AG04450 (cell line): ENCODE data around the gene FFAR3. TPM values are rescaled to one million over a fixed set of nuclear protein-coding genes. Genes with fewer than 3 reads are reported as not detected.

Source experiments
- CTCF ChIA-PET: fragments of 300-600, 350-600 bp; formaldehyde crosslinking; extraction: SDS; loops from one replicate; lab custom pipeline; 2022; ENCODE audit warnings: antibody characterized with exemption, inconsistent platforms; lab: Charles Lee
- POLR2A ChIA-PET: fragments of 350-600 bp; formaldehyde crosslinking; extraction: SDS; loops from one replicate; lab custom pipeline; 2021; ENCODE audit warnings: antibody characterized with exemption, inconsistent platforms; lab: Yijun Ruan, JAX
- DNase-seq: peaks from one replicate; pipeline ENCODE4 v3.0.0-alpha.2; 2011; ENCODE audit warnings: low read depth, low spot score
- H3K27ac ChIP-seq: one replicate; pipeline ENCODE4 v1.5.1; 2012; ENCODE audit warnings: low read depth, low read length, control low read depth
- H3K27me3 ChIP-seq: one replicate; pipeline ENCODE4 v1.6.0; 2012; ENCODE audit warnings: low read length; ENCODE audit not compliant: control insufficient read depth, insufficient read depth
- H3K4me3 ChIP-seq: 2 replicates; pipeline ENCODE4 v1.5.1; 2011; ENCODE audit warnings: mild to moderate bottlenecking, low read depth, low read length, control low read depth
- H3K9me3 ChIP-seq: 2 replicates; pipeline ENCODE4 v1.5.1; 2012; ENCODE audit warnings: low read length; ENCODE audit not compliant: control insufficient read depth, insufficient read depth
- CTCF ChIP-seq: IDR thresholded peaks from 2 replicates; pipeline ENCODE4 v1.5.1; 2011; ENCODE audit warnings: low read depth, low read length, control low read depth, inconsistent platforms
- polyA plus RNA-seq: library from polyadenylated mRNA; depleted of rRNA; stranded (reverse); fragments of >200 nt; gene quantifications from 2 replicates; pipeline ENCODE4 v1.2.3, GENCODE V29; 2011

FFAR3 gene
- polyA plus RNA-seq, 1 experiment, result not detected

GRCh38 chr19:35349614-35350521 is 8.4 kb upstream of the FFAR3 start:
- POLR2A ChIA-PET, result no interaction called here
- Histone ChIP-seq H3K27me3 (peaks cover 12% of the 10 kb centered on the region), H3K9me3 (no peaks in the 10 kb centered on the region), H3K4me3 (no peak overlapping the region), H3K27ac (no peak overlapping the region)
- TF ChIP-seq CTCF, result no peak
- CTCF ChIA-PET, result interaction anchor here (1.2 kb wide), 1 partner anchor 118 kb away, joined by 3 read pairs; no protein-coding TSS in a partner anchor
- DNase-seq, result no peak

- TF ChIP-seq CTCF, result no peak
- ChIA-PET POLR2A (no interaction called here), CTCF (interaction anchor here (1.2 kb wide), 1 partner anchor 117 kb away, joined by 3 read pairs; no protein-coding TSS in a partner anchor)
- H3K9me3 ChIP-seq, result no peaks in the 10 kb centered on the region
- H3K4me3 ChIP-seq, result no peak overlapping the region
- peaks cover 12% of the 10 kb centered on the region for H3K27me3 ChIP-seq
- H3K27ac ChIP-seq, result no peak overlapping the region
- DNase-seq, result no peak
Observed at GRCh38 chr19:35350591-35350990, 7.7 kb upstream of the FFAR3 start.

GRCh38 chr19:35351411-35352176 is 6.7 kb upstream of the FFAR3 start:
- H3K27me3 ChIP-seq, result peaks cover 12% of the 10 kb centered on the region
- H3K9me3 ChIP-seq, result no peaks in the 10 kb centered on the region
- TF ChIP-seq CTCF, result no peak
- DNase-seq, result no peak
- no peak overlapping the region for H3K27ac ChIP-seq
- ChIA-PET CTCF (interaction anchor here (1.2 to 2.7 kb wide), 2 partner anchors 116 to 144 kb away, joined by 3 to 46 read pairs; no protein-coding TSS in a partner anchor), POLR2A (no interaction called here)
- H3K4me3 ChIP-seq, result no peak overlapping the region

- no peak overlapping the region for H3K27ac ChIP-seq
- peaks cover 12% of the 10 kb centered on the region for H3K27me3 ChIP-seq
- CTCF ChIA-PET, result interaction anchor here (0.6 to 2.7 kb wide), 9 partner anchors 12 to 240 kb away, joined by 3 to 46 read pairs (median 5); partner anchors contain the start of genes DMKN and KRTDAP
- no peak for TF ChIP-seq CTCF
- POLR2A ChIA-PET, result no interaction called here
- no peak for DNase-seq
- no peak overlapping the region for H3K4me3 ChIP-seq
- no peaks in the 10 kb centered on the region for H3K9me3 ChIP-seq
Observed at GRCh38 chr19:35352177-35352447, 6.1 kb upstream of the FFAR3 start.
